Measurements from ENCODE around the gene MORF4L1. TPM values are rescaled to one million over a fixed set of nuclear protein-coding genes. Genes with fewer than 3 reads are reported as not detected.
"Not testable (repeated sequence)": the region's sequence is repeated elsewhere in the genome, so short reads cannot be mapped to it uniquely, and the experiment has no call there.

The MORF4L1 gene
- total and polyA plus RNA-seq, 7 experiments from 2014 or later, result 246 to 405 (median 320) TPM

GRCh38 chr15:78927077-78927790, 54.5 kb downstream of the MORF4L1 start:
- Histone ChIP-seq H3K4me1 (ENCODE audit: control insufficient read depth in 2 of 2, insufficient read depth in 2 of 2, low read length in 2 of 2) (no peaks in the 10 kb centered on the region), H3K4me3 (ENCODE audit: low read length) (no peak overlapping the region), H3K27ac (ENCODE audit: low read depth, low read length) (no peak overlapping the region), H3K27me3 (ENCODE audit: control insufficient read depth in 2 of 2, insufficient read depth in 2 of 2, low read length in 2 of 2) (no peaks in the 10 kb centered on the region), H3K9me3 (ENCODE audit: control insufficient read depth in 2 of 3, low read length in 3 of 3) (no peaks in the 10 kb centered on the region), H3K36me3 (ENCODE audit: control insufficient read depth in 2 of 3, insufficient read depth in 3 of 3, low read length in 3 of 3) (peaks cover 0 to 15% (median 3%) of the 10 kb centered on the region in 3 experiments)
- H3K4me1 Mint-ChIP-seq, result peaks cover 0 to 4% (median 0%) of the 10 kb centered on the region in 7 donors
- no peak for DNase-seq
- POLR2A ChIA-PET, result no interaction called here
- peaks cover 0 to 17% (median 3%) of the 10 kb centered on the region in 5 donors for H3K36me3 Mint-ChIP-seq
- peak overlapping the region in 3 of 9 donors; percentile 29 to 70 (median 39) for H3K27ac Mint-ChIP-seq
- intact Hi-C loops (cut with micrococcal nuclease), result no loop called here
- ATAC-seq, result peak; percentile 68
- no peaks in the 10 kb centered on the region for H3K9me3 Mint-ChIP-seq
- no peak overlapping the region for H3K4me3 Mint-ChIP-seq
- H3K27me3 Mint-ChIP-seq, result no peaks in the 10 kb centered on the region
- CTCF ChIA-PET, result no interaction called here

DNA sequence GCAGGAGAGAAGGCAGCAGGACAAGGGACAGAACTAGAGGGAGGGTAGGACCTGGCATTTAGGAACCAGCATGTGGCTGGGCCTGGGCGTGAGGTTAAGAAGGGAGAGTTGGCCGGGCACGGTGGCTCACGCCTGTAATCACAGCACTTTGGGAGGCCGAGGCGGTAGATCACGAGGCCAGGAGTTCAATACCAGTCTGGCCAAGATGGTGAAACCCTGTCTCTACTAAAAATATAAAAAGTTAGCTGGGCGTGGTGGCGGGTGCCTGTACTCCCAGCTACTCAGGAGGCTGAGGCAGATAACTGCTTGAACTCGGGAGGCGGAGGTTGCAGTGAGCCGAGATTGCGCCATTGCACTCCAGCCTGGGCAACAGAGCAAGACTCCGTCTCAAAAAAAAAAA, 55.5 kb downstream of the MORF4L1 start:
- H3K27me3 ChIP-seq (ENCODE audit: control insufficient read depth in 2 of 2, insufficient read depth in 2 of 2, low read length in 2 of 2); H3K27ac ChIP-seq (ENCODE audit: low read depth, low read length); intact Hi-C loops (cut with micrococcal nuclease); H3K4me1 Mint-ChIP-seq; H3K4me3 ChIP-seq (ENCODE audit: low read length); H3K36me3 ChIP-seq (ENCODE audit: control insufficient read depth in 2 of 3, insufficient read depth in 3 of 3, low read length in 3 of 3); ATAC-seq; H3K27me3 Mint-ChIP-seq; POLR2A ChIA-PET; H3K9me3 Mint-ChIP-seq; H3K4me3 Mint-ChIP-seq; DNase-seq; H3K9me3 ChIP-seq (ENCODE audit: control insufficient read depth in 2 of 3, low read length in 3 of 3); CTCF ChIA-PET; H3K4me1 ChIP-seq (ENCODE audit: control insufficient read depth in 2 of 2, insufficient read depth in 2 of 2, low read length in 2 of 2): not testable (repeated sequence)
- Mint-ChIP-seq H3K36me3 (peaks cover 0 to 17% (median 3%) of the 10 kb centered on the region in 5 donors), H3K27ac (peak overlapping the region in 3 of 9 donors; percentile 14 to 79 (median 39))

DNA sequence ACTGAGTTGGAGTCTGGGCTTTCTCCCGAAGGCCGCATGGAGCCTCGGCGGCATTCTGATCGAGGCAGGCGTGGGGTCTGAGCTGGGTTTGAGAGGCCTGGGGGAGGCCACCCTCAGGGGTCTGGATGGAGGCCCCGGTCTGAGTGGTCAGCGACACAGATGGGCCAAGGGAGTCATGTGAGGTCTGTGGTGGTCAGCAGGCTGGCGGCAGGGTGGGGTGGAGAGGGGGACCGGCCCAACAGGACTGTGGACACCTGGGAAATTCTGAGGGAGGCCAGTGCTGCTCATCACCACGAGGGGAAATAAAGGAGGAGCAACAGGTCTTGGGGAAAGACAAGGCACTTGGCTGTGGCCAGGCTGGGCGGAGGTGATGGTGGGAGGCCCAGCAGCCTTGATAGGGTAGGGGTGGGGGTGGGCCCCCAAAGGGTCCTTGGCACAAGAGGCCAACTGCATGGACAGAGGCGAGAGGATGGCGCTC, 56.0 kb downstream of the MORF4L1 start:
- CTCF ChIA-PET, result no interaction called here

GRCh38 chr15:78929536-78930264, 57.0 kb downstream of the MORF4L1 start:
- peaks cover 0 to 17% (median 3%) of the 10 kb centered on the region in 5 donors for H3K36me3 Mint-ChIP-seq
- no peak overlapping the region for H3K4me3 ChIP-seq (ENCODE audit: low read length)
- no peak overlapping the region for H3K4me3 Mint-ChIP-seq
- DNase-seq (no peak), ATAC-seq (no peak)
- H3K4me1 ChIP-seq (ENCODE audit: control insufficient read depth in 2 of 2, insufficient read depth in 2 of 2, low read length in 2 of 2), result no peaks in the 10 kb centered on the region
- H3K27me3 Mint-ChIP-seq, result peaks cover 0 to 4% (median 0%) of the 10 kb centered on the region in 5 donors
- H3K27ac Mint-ChIP-seq, result no peak overlapping the region
- H3K36me3 ChIP-seq (ENCODE audit: control insufficient read depth in 2 of 3, insufficient read depth in 3 of 3, low read length in 3 of 3), result peaks cover 0 to 5% (median 0%) of the 10 kb centered on the region in 3 experiments
- H3K9me3 ChIP-seq (ENCODE audit: control insufficient read depth in 2 of 3, low read length in 3 of 3), result no peaks in the 10 kb centered on the region
- CTCF ChIA-PET, result no interaction called here
- POLR2A ChIA-PET, result no interaction called here
- intact Hi-C loops (cut with micrococcal nuclease), result no loop called here
- no peaks in the 10 kb centered on the region for H3K27me3 ChIP-seq (ENCODE audit: control insufficient read depth in 2 of 2, insufficient read depth in 2 of 2, low read length in 2 of 2)
- H3K27ac ChIP-seq (ENCODE audit: low read depth, low read length), result no peak overlapping the region
- H3K4me1 Mint-ChIP-seq, result peaks cover 0 to 8% (median 0%) of the 10 kb centered on the region in 7 donors
- H3K9me3 Mint-ChIP-seq, result no peaks in the 10 kb centered on the region

More for the DNA sequence above, 56.0 kb downstream of the MORF4L1 start:
- Mint-ChIP-seq H3K27me3 (no peaks in the 10 kb centered on the region), H3K9me3 (no peaks in the 10 kb centered on the region), H3K36me3 (peaks cover 0 to 17% (median 3%) of the 10 kb centered on the region in 5 donors), H3K4me3 (no peak overlapping the region), H3K4me1 (peaks cover 0 to 4% (median 0%) of the 10 kb centered on the region in 7 donors), H3K27ac (peak overlapping the region in 1 of 9 donors; percentile 22)
- Histone ChIP-seq H3K4me3 (ENCODE audit: low read length) (no peak overlapping the region), H3K36me3 (ENCODE audit: control insufficient read depth in 2 of 3, insufficient read depth in 3 of 3, low read length in 3 of 3) (peaks cover 0 to 5% (median 0%) of the 10 kb centered on the region in 3 experiments), H3K27ac (ENCODE audit: low read depth, low read length) (no peak overlapping the region), H3K4me1 (ENCODE audit: control insufficient read depth in 2 of 2, insufficient read depth in 2 of 2, low read length in 2 of 2) (no peaks in the 10 kb centered on the region), H3K27me3 (ENCODE audit: control insufficient read depth in 2 of 2, insufficient read depth in 2 of 2, low read length in 2 of 2) (no peaks in the 10 kb centered on the region), H3K9me3 (ENCODE audit: control insufficient read depth in 2 of 3, low read length in 3 of 3) (no peaks in the 10 kb centered on the region)
- POLR2A ChIA-PET, result no interaction called here
- ATAC-seq (no peak), DNase-seq (no peak)
- intact Hi-C loops (cut with micrococcal nuclease), result no loop called here

DNA sequence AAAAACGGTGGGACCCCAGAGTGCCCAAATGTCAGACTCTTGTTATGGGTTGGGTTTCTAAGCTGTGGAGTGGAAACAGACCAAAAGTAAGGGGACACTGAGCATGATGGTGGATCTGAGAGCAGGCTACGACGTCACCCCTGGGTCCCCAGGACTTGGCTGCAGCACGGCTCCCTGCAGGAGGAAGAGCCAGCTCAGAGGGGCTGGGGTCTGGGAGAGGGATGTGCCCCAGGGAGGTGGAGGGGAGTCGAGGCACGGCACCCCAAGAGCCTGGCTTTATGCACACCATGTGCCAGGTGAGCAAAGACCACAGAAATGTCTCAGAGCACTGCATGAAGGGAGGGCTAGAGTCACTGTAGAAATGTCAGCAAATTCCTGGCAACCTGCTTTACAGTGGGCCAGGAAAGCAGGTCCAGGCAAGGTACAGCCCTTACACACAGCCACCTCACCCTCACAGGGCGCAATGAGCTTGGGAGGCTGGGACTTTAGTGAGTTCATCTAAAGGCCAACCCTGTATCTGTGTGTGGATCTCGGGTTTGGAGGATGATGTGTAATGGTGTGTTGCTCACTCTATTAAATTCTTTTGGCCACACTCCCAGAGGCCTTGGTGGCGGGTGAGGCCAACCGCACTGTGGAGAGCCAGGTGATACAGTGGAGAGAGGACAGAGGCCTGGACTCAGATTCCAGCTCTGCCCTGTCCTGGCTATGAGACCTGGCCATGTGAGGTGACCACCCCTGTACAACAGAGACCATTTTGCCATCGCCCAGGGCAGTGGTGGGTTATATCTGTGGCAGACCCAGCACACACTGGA, 58.1 kb downstream of the MORF4L1 start:
- H3K27ac Mint-ChIP-seq, result peak overlapping the region in 1 of 9 donors; percentile 74
- H3K36me3 Mint-ChIP-seq, result peaks cover 0 to 14% (median 3%) of the 10 kb centered on the region in 5 donors
- peaks cover 0 to 4% (median 0%) of the 10 kb centered on the region in 5 donors for H3K27me3 Mint-ChIP-seq
- no peaks in the 10 kb centered on the region for H3K27me3 ChIP-seq (ENCODE audit: control insufficient read depth in 2 of 2, insufficient read depth in 2 of 2, low read length in 2 of 2)
- no peaks in the 10 kb centered on the region for H3K9me3 Mint-ChIP-seq
- H3K27ac ChIP-seq (ENCODE audit: low read depth, low read length), result no peak overlapping the region
- intact Hi-C loops (cut with micrococcal nuclease), result no loop called here
- H3K4me1 ChIP-seq (ENCODE audit: control insufficient read depth in 2 of 2, insufficient read depth in 2 of 2, low read length in 2 of 2), result no peaks in the 10 kb centered on the region
- no peaks in the 10 kb centered on the region for H3K9me3 ChIP-seq (ENCODE audit: control insufficient read depth in 2 of 3, low read length in 3 of 3)
- ChIA-PET POLR2A (no interaction called here), CTCF (no interaction called here)
- ATAC-seq, result no peak
- no peak for DNase-seq
- no peak overlapping the region for H3K4me3 Mint-ChIP-seq
- H3K4me1 Mint-ChIP-seq, result peaks cover 0 to 11% (median 0%) of the 10 kb centered on the region in 7 donors
- H3K4me3 ChIP-seq (ENCODE audit: low read length), result no peak overlapping the region
- H3K36me3 ChIP-seq (ENCODE audit: control insufficient read depth in 2 of 3, insufficient read depth in 3 of 3, low read length in 3 of 3), result no peaks in the 10 kb centered on the region

DNA sequence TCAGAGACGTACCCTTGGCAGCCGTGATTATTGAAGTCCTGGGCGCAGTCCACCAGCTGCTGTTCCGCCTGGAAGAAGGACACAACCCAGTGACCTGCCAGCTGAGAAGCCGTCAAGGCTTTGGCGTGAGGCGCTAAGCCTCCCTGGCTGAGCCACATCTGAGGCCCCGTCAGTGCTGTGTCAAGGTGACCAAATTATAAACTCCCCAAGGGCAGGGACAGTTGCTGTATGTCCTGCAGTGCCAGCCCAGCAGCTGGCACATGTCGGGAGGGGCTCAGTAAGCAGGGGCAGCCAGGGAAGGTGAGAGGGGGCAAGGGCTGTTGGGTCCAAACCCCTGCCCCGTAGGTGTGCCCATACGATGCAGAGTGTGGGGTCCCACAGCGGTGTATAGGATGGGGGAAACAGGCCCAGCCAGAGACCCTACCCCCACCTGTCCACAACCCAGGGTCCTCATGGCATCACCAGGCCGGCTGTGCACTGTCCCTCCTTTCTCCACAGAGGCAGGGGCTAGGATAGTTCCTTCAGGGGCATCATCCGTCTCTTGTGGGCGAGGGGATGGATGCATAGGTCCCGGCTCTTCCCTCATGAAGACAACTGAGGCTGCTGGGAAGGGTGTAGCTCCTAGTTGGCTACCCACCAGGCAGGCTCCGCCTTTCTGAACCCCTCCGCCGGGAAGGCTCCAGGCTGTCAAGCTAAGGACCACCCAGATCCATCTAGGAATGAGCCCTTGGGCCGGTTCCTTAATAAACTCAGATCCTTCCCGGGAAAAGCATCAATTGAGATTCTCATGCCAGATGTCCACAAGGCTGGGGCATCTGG, 59.0 kb downstream of the MORF4L1 start:
- H3K27me3 Mint-ChIP-seq, result peaks cover 0 to 4% (median 0%) of the 10 kb centered on the region in 5 donors
- H3K4me1 ChIP-seq (ENCODE audit: control insufficient read depth in 2 of 2, insufficient read depth in 2 of 2, low read length in 2 of 2), result no peaks in the 10 kb centered on the region
- H3K27ac ChIP-seq (ENCODE audit: low read depth, low read length), result no peak overlapping the region
- H3K36me3 Mint-ChIP-seq, result peaks cover 0 to 14% (median 2%) of the 10 kb centered on the region in 5 donors
- no peaks in the 10 kb centered on the region for H3K27me3 ChIP-seq (ENCODE audit: control insufficient read depth in 2 of 2, insufficient read depth in 2 of 2, low read length in 2 of 2)
- ChIA-PET CTCF (interaction anchor here (0.6 kb wide), 1 partner anchor 130 kb away, joined by 7 read pairs; no protein-coding TSS in a partner anchor), POLR2A (no interaction called here)
- H3K9me3 Mint-ChIP-seq, result no peaks in the 10 kb centered on the region
- no peak for ATAC-seq
- H3K4me1 Mint-ChIP-seq, result peaks cover 0 to 16% (median 0%) of the 10 kb centered on the region in 7 donors
- intact Hi-C loops (cut with micrococcal nuclease), result no loop called here
- H3K36me3 ChIP-seq (ENCODE audit: control insufficient read depth in 2 of 3, insufficient read depth in 3 of 3, low read length in 3 of 3), result no peaks in the 10 kb centered on the region
- no peak for DNase-seq
- H3K4me3 ChIP-seq (ENCODE audit: low read length), result no peak overlapping the region
- H3K9me3 ChIP-seq (ENCODE audit: control insufficient read depth in 2 of 3, low read length in 3 of 3), result no peaks in the 10 kb centered on the region
- no peak overlapping the region for H3K27ac Mint-ChIP-seq
- H3K4me3 Mint-ChIP-seq, result no peak overlapping the region

Measured in naive thymus-derived CD4-positive, alpha-beta T cell (primary cell).